ENCODE data around the gene CACNG7. TPM values are rescaled to one million over a fixed set of nuclear protein-coding genes. Genes with fewer than 3 reads are reported as not detected.

The CACNG7 gene
- total and polyA plus RNA-seq, 10 of the 15 experiments (the other 5 are each of a cell fraction or from before 2014, with no cell fraction given), result not detected

DNA sequence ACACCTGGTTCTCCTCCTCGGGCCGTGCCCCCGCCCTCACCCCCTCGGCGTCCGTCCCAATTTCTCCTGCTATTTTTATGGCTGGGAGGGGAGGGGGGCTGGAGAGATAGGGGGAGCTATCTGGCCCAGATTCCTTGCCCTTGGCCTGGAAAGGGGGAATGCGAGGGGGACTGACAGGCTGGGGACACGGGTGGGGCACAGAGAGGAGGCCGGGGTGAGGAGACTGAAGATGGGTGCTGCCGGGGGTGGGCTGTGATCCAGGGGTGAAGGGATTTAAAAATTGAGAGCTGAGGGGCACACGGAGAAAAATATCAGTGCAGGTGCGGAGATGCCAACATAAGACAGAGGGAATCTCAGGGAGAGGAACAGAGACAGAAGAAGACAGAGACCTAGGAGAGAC, 24.8 kb upstream of the CACNG7 start:
- no TSS peak for BruUV-seq (replicated peaks)
- ChIA-PET SMC1A (ENCODE audit: uncharacterized antibody, unreplicated experiment) (no interaction called here), CTCF (no interaction called here), RAD21 (ENCODE audit: unreplicated experiment) (no interaction called here), POLR2A (no interaction called here)
- no peak for DNase-seq (ENCODE audit: low read depth, low spot score)
- no peak overlapping the region for H3K9ac ChIP-seq (ENCODE audit: control insufficient read depth, insufficient read depth, low read length)
- 12% methylated on average over 12 of the region's 12 CpGs for WGBS (ENCODE audit: insufficient coverage, insufficient replicate concordance, low lambda C conversion rate, missing lambda C conversion rate)
- H3K4me2 ChIP-seq (ENCODE audit: control insufficient read depth, insufficient read depth), result no peak overlapping the region
- no peak overlapping the region for H3K4me3 ChIP-seq
- no peaks in the 10 kb centered on the region; the same call in 2 of the 3 replicates for H3K9me3 ChIP-seq (replicated peaks; ENCODE audit: control insufficient read depth, insufficient read depth, low read length)
- no peaks in the 10 kb centered on the region for H3K27me3 ChIP-seq (replicated peaks in 1 of 2; ENCODE audit: control insufficient read depth in 2 of 2, insufficient read depth in 2 of 2, low read length in 1 of 2)
- no peaks in the 10 kb centered on the region for H3K4me1 ChIP-seq (ENCODE audit: control insufficient read depth, insufficient read depth, low read length)
- intact Hi-C loops (cut with micrococcal nuclease; ENCODE audit: unreplicated experiment), result no loop called here
- no peaks in the 10 kb centered on the region for H4K20me1 ChIP-seq (ENCODE audit: control insufficient read depth, insufficient read depth)
- no peaks in the 10 kb centered on the region for H3K36me3 ChIP-seq (ENCODE audit: control insufficient read depth in 2 of 2, insufficient read depth in 2 of 2, low read length in 1 of 2)
- ATAC-seq, result no peak
- in situ Hi-C loops (cut with MboI), result no loop called here
- no peaks in the 10 kb centered on the region for H3K79me2 ChIP-seq (ENCODE audit: control insufficient read depth, insufficient read depth, low read length)
- no peak overlapping the region for H3K27ac ChIP-seq (ENCODE audit: control insufficient read depth, insufficient read depth)
- FAIRE-seq, result no peak
- no peak overlapping the region for H2AFZ ChIP-seq (ENCODE audit: control insufficient read depth, low read depth, low read length)
- TF ChIP-seq, protein P1, sequence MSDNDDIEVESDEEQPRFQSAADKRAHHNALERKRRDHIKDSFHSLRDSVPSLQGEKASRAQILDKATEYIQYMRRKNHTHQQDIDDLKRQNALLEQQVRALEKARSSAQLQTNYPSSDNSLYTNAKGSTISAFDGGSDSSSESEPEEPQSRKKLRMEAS (IDR thresholded peaks at IDR 0.05; ENCODE audit: low read depth, low read length), result no peak

DNA sequence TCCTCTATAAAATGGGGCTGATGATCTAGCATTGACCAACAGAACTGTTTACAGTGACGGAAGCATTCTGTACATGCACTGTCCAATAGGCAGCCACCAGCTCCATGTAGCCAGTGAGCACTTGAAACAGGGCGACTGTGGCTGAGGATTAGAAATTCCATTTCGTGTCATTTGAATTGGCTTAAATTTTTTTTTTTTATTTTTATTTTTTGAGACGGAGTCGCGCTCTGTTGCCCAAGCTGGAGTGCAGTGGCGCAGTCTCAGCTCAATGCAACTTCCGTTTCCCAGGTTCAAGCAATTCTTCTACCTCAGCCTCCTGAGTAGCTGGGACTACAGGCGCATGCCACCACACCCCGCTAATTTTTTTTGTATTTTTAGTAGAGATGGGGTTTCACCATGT, 24.0 kb upstream of the CACNG7 start:
- H3K36me3 ChIP-seq (ENCODE audit: control insufficient read depth in 2 of 2, insufficient read depth in 2 of 2, low read length in 1 of 2), result no peaks in the 10 kb centered on the region
- no peaks in the 10 kb centered on the region for H3K79me2 ChIP-seq (ENCODE audit: control insufficient read depth, insufficient read depth, low read length)
- no peak for ATAC-seq
- H3K27me3 ChIP-seq (replicated peaks in 1 of 2; ENCODE audit: control insufficient read depth in 2 of 2, insufficient read depth in 2 of 2, low read length in 1 of 2), result no peaks in the 10 kb centered on the region
- H3K4me1 ChIP-seq (ENCODE audit: control insufficient read depth, insufficient read depth, low read length), result no peaks in the 10 kb centered on the region
- ChIA-PET CTCF (no interaction called here), SMC1A (ENCODE audit: uncharacterized antibody, unreplicated experiment) (no interaction called here), RAD21 (ENCODE audit: unreplicated experiment) (no interaction called here), POLR2A (no interaction called here)
- intact Hi-C loops (cut with micrococcal nuclease; ENCODE audit: unreplicated experiment) (no loop called here), in situ Hi-C loops (cut with MboI) (no loop called here)
- FAIRE-seq, result no peak
- no TSS peak for BruUV-seq (replicated peaks)
- no peaks in the 10 kb centered on the region; the same call in 2 of the 3 replicates for H3K9me3 ChIP-seq (replicated peaks; ENCODE audit: control insufficient read depth, insufficient read depth, low read length)
- TF ChIP-seq RELA (IDR thresholded peaks at IDR 0.05; ENCODE audit: borderline replicate concordance, partially characterized antibody), result no peak
- no peak for TF ChIP-seq BRCA1 (IDR thresholded peaks at IDR 0.05; ENCODE audit: low read depth, low read length)
- no peak for TF ChIP-seq ZZZ3 (IDR thresholded peaks at IDR 0.05; ENCODE audit: control insufficient read depth, insufficient read length, low read depth)
- no peak for TF ChIP-seq ZNF384 (IDR thresholded peaks at IDR 0.05; ENCODE audit: borderline replicate concordance, low read depth, low read length)
- TF ChIP-seq NFYA (IDR thresholded peaks at IDR 0.05; ENCODE audit: borderline replicate concordance, low read depth, low read length), result no peak
- no peak for TF ChIP-seq TCF3 (IDR thresholded peaks at IDR 0.05; ENCODE audit: borderline replicate concordance, insufficient read depth, low read depth, low read length)
- TF ChIP-seq TBL1XR1 (IDR thresholded peaks at IDR 0.05; ENCODE audit: low read depth, low read length), result no peak
- no peak for TF ChIP-seq RAD51 (IDR thresholded peaks at IDR 0.05)
- TF ChIP-seq PAX5 (IDR thresholded peaks at IDR 0.05; ENCODE audit: borderline replicate concordance, low read depth, low read length), result no peak
- TF ChIP-seq CBX5 (IDR thresholded peaks at IDR 0.05; ENCODE audit: low read depth), result no peak
- H3K27ac ChIP-seq (ENCODE audit: control insufficient read depth, insufficient read depth), result no peak overlapping the region
- no peak overlapping the region for H3K4me2 ChIP-seq (ENCODE audit: control insufficient read depth, insufficient read depth)
- H3K4me3 ChIP-seq, result no peak overlapping the region
- no peak overlapping the region for H3K9ac ChIP-seq (ENCODE audit: control insufficient read depth, insufficient read depth, low read length)
- no peak overlapping the region for H2AFZ ChIP-seq (ENCODE audit: control insufficient read depth, low read depth, low read length)
- DNase-seq (ENCODE audit: low read depth, low spot score), result no peak
- WGBS (ENCODE audit: insufficient coverage, insufficient replicate concordance, low lambda C conversion rate, missing lambda C conversion rate), result 53% methylated on average over 10 of the region's 10 CpGs
- no peaks in the 10 kb centered on the region for H4K20me1 ChIP-seq (ENCODE audit: control insufficient read depth, insufficient read depth)

Measured in GM12878 (cell line).